Type B pancreatic cell (in vitro differentiated cells): ENCODE data around the gene KMT2E. TPM values are rescaled to one million over a fixed set of nuclear protein-coding genes. Genes with fewer than 3 reads are reported as not detected.

Experiments used
- DNase-seq: peaks from one replicate; pipeline ENCODE4 v3.0.0; 2021; ENCODE audit warnings: mixed read lengths; ENCODE audit not compliant: unreplicated experiment; ENCODE audit errors: extremely low spot score
- H3K27ac Mint-ChIP-seq: 2 replicates; pipeline ENCODE4 v1.8.0; 2021; ENCODE audit warnings: mild to moderate bottlenecking, mixed read lengths
- H3K27me3 Mint-ChIP-seq: 2 replicates; pipeline ENCODE4 v1.8.0; 2021; ENCODE audit warnings: mixed read lengths
- H3K36me3 Mint-ChIP-seq: 2 replicates; pipeline ENCODE4 v1.8.0; 2021; ENCODE audit warnings: mixed read lengths
- H3K4me1 Mint-ChIP-seq: one replicate; pipeline ENCODE4 v1.8.0; 2021; ENCODE audit warnings: mixed read lengths; ENCODE audit not compliant: unreplicated experiment
- H3K4me3 Mint-ChIP-seq: 2 replicates; pipeline ENCODE4 v1.8.0; 2021; ENCODE audit warnings: mild to moderate bottlenecking, mixed read lengths
- H3K9me3 Mint-ChIP-seq: 2 replicates; pipeline ENCODE4 v1.8.0; 2021; ENCODE audit warnings: mixed read lengths
- total RNA-seq: library from RNA; stranded (reverse); gene quantifications from 2 replicates; pipeline ENCODE4 v1.2.1, GENCODE V29; 2021; ENCODE audit warnings: low replicate concordance
- TF ChIP-seq, protein P1 (sequence below): fragments of 200-600 bp; sonication (generic); conservative IDR thresholded peaks from 2 replicates; pipeline ENCODE4 v1.5.0; 2021; ENCODE audit warnings: antibody characterized with exemption, mild to moderate bottlenecking

Gene KMT2E
- total RNA-seq, 1 donor from 2014 or later: 75.6 TPM

- no peak for DNase-seq
- H3K27ac Mint-ChIP-seq: peak overlapping the region; percentile 100
- peaks cover 3% of the 10 kb centered on the region for H3K27me3 Mint-ChIP-seq
- H3K4me1 Mint-ChIP-seq: peaks cover 24% of the 10 kb centered on the region
- no peaks in the 10 kb centered on the region for H3K9me3 Mint-ChIP-seq
- TF ChIP-seq, protein P1, sequence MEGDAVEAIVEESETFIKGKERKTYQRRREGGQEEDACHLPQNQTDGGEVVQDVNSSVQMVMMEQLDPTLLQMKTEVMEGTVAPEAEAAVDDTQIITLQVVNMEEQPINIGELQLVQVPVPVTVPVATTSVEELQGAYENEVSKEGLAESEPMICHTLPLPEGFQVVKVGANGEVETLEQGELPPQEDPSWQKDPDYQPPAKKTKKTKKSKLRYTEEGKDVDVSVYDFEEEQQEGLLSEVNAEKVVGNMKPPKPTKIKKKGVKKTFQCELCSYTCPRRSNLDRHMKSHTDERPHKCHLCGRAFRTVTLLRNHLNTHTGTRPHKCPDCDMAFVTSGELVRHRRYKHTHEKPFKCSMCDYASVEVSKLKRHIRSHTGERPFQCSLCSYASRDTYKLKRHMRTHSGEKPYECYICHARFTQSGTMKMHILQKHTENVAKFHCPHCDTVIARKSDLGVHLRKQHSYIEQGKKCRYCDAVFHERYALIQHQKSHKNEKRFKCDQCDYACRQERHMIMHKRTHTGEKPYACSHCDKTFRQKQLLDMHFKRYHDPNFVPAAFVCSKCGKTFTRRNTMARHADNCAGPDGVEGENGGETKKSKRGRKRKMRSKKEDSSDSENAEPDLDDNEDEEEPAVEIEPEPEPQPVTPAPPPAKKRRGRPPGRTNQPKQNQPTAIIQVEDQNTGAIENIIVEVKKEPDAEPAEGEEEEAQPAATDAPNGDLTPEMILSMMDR: no peak
- H3K4me3 Mint-ChIP-seq: peak overlapping the region; percentile 99
- H3K36me3 Mint-ChIP-seq: peaks cover 12% of the 10 kb centered on the region
Observed at GRCh38 chr7:105017657-105018365, 3.8 kb downstream of the KMT2E start.

- Mint-ChIP-seq H3K27ac (no peak overlapping the region), H3K36me3 (peaks cover 9% of the 10 kb centered on the region), H3K4me3 (peak overlapping the region; percentile 32), H3K9me3 (no peaks in the 10 kb centered on the region), H3K27me3 (no peaks in the 10 kb centered on the region), H3K4me1 (peaks cover 27% of the 10 kb centered on the region)
- TF ChIP-seq, protein P1: no peak
- no peak for DNase-seq
Observed at GRCh38 chr7:105019269-105019668, 5.3 kb downstream of the KMT2E start.

- Mint-ChIP-seq H3K4me3 (no peak overlapping the region), H3K9me3 (no peaks in the 10 kb centered on the region), H3K27ac (no peak overlapping the region), H3K4me1 (peaks cover 35% of the 10 kb centered on the region), H3K36me3 (peaks cover 9% of the 10 kb centered on the region), H3K27me3 (no peaks in the 10 kb centered on the region)
- no peak for DNase-seq
- TF ChIP-seq, protein P1: no peak
Observed at GRCh38 chr7:105020926-105021325, 6.9 kb downstream of the KMT2E start.

GRCh38 chr7:105021352-105021751, 7.3 kb downstream of the KMT2E start:
- Mint-ChIP-seq H3K27me3 (no peaks in the 10 kb centered on the region), H3K4me1 (peaks cover 39% of the 10 kb centered on the region), H3K36me3 (peaks cover 9% of the 10 kb centered on the region), H3K4me3 (no peak overlapping the region), H3K9me3 (no peaks in the 10 kb centered on the region), H3K27ac (no peak overlapping the region)
- no peak for DNase-seq
- TF ChIP-seq, protein P1: no peak

- Mint-ChIP-seq H3K27ac (no peak overlapping the region), H3K36me3 (peaks cover 9% of the 10 kb centered on the region), H3K9me3 (no peaks in the 10 kb centered on the region), H3K4me3 (no peak overlapping the region), H3K27me3 (no peaks in the 10 kb centered on the region), H3K4me1 (peaks cover 42% of the 10 kb centered on the region)
- TF ChIP-seq, protein P1: no peak
- no peak for DNase-seq
Observed at GRCh38 chr7:105021967-105022366, 8.0 kb downstream of the KMT2E start.
